ENCODE data around the gene RAP1GAP. TPM values are rescaled to one million over a fixed set of nuclear protein-coding genes. Genes with fewer than 3 reads are reported as not detected.

The RAP1GAP gene
- total RNA-seq, 2 donors from 2014 or later = 45.2 to 53.1 TPM

DNA sequence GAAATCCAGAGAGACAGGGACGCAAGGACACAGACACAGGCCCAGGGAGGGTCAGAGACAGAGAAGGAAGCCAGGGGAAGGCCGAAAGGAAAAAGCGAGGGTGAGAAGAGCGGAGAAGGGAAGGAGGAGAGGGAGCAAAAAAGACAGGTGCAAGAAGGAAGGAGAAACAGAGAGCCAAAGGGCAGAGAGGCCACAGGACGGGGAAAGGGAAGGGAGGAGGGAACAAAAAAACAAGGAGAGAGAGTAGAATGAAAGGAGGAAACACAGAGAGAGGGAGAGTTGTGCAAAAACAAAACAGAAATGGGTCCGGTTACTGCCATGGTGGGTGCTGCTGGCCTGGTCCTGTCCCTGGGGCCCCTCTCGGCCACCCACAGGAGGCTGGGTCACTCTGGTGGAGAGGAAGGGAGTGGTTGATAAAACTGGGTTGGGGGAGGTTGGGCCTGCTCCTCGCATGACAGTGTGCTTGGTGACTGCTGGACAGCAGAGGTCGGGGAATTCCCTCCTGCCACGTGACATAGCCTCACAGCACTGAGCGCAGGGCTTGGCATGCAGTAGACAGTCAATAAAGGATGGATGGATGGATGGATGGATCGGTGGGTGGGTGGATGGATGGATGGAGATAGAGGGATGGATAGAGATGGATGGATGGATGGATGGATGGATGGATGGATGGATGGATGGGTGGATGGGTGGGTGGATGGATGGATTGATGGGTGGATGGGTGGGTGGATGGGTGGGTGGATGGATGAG lies 64.8 kb downstream of the RAP1GAP start:
- intact Hi-C loops (cut with DNase I, micrococcal nuclease) = no loop called here
- ATAC-seq (no peak), DNase-seq (no peak)

DNA sequence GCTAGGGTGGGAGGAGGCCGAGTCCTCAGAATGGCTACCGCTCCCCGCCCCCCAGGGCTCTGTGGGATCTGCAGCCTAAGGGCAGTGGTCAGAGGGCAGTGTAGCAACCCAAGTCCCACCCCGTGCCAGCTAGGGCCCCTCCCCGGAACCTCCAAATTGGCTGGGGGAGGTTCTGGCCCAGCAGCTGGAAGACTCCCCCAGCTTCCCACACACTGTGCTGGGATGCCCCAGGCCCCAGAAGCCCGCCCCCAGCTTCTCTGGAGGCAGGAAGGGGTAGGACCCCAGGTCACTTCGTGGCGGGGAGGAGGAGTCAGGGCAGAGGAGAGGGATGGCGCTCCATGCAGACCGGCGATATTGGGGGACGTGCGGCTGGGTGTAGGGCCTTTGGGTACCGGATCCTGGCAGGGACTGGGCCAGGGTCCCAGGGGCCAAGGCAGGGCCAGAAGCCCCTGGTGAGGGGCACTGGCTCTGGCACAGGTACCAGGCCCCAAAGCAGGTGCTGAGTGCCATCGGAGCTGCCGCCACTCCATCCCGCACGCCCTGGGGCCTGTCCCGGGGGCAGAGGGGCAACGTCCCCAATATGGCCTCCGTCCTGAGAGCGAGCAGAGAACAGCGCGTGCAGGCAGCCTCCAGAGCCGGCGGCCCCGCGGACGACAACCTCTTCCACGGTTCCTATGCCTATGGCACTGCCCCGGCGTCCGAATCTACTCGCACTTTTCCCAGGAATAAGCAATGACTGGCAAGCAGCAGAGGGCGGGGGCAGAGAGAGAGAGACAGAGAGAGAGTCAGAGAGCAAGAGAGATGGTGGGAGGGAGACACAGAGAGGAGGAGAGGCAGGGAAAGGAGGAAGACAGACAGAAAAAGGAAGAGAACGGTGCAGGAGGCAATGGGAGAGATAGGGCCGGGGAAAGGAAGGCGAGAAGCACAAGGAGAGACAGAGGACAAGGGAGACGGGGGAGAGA lies 65.7 kb downstream of the RAP1GAP start:
- ATAC-seq (no peak), DNase-seq (no peak)
- intact Hi-C loops (cut with DNase I, micrococcal nuclease) = no loop called here

DNA sequence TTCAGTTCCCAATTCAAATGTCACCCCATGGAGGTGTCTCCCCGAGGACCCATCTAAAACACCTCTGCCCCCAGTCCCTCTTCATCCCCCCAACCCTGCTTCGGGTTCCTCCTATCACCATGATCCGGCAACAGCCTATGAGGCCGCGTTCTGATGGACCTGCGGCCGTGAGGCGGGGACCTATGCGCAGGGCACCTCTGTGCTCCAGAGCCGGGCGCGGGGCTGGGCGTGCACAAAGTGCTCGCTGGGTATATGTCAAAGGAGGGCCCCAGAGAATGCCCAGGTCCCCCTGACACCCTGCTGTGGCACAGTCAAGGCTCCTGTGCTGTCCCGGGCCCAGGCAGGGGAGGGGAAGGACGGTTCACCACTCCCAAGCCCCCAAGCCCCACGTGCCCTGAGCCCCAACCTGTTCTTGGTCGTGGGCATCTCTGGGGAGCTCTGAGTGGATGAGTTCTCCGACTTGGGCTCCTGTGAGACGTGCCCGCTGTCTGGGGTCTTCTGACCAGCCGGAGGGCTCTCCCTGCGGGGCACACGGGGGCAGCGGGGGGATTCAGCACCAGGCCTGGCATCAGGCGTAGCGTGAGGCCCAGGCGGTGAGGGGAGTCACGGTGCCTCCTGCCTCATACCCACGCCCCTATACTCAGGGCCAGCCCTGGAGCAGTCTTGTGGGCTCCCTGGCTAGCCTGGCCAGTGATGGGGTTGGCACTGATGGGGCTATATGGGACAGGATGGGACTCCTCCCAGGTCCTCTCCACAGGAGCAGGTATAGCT lies 67.7 kb downstream of the RAP1GAP start:
- ATAC-seq (no peak), DNase-seq (no peak)
- intact Hi-C loops (cut with DNase I, micrococcal nuclease) = no loop called here

DNA sequence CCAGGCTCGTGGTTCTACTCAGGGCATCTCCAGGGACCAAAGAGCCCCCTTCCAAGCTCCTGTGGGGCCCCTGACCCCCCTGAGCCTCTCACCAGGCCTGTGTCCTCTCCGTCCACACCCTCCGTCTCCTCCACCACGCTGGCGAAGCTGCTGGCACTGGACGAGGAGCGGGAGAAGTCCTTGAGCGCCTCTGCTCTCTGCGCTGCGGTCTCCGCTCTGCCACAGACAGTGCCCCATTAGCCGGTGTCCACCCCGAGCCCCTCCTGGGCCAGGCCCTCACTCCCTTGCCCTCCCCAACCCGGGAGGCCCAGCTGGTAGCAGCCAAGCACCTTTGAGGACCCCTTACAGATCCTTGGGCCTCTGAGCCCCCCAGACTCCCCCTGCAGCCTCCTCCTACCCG lies 69.8 kb downstream of the RAP1GAP start:
- DNase-seq (no peak), ATAC-seq (no peak)
- intact Hi-C loops (cut with DNase I, micrococcal nuclease) = no loop called here

DNA sequence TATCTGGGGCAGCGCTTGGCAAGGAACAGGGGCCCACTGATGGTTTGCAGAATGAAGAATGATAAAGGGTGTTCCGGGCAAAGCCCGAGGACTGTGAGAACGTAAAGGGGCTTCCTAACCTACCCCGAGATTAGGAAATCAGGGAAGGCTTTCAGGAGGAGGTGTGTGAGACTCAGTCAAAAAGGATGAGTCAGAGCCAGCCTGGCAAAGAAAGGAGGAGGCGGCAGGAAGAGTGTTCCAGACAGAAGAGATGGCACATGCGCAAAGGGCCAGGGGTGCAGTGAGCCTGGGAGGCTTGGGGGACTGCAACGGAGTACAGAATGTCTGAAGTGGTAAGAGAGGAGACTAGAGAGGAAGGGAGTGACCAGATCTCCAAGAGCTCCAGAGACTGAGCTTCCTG lies 70.3 kb downstream of the RAP1GAP start:
- ATAC-seq = no peak
- no peak for DNase-seq
- intact Hi-C loops (cut with DNase I, micrococcal nuclease) = no loop called here

DNA sequence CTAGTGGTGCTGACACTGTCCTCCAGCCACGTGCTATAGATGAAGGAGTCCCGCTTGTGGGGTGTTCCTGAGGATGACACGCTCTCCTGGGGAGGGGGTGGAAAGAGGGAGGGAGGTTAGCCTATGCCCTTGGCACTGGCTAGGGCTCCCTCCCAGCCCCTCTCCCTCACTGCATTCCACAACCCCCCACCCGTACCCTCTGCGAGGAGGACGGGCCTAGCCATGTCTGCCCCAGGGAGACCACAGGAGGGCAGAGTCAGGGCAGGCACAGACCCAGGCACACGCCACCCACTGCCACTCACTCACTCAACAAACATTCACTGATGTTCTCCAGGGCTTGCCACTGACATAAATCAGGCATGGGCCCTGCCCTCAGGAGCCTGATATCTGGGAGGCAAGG lies 70.7 kb downstream of the RAP1GAP start:
- no peak for ATAC-seq
- intact Hi-C loops (cut with DNase I, micrococcal nuclease) = no loop called here
- DNase-seq = no peak

DNA sequence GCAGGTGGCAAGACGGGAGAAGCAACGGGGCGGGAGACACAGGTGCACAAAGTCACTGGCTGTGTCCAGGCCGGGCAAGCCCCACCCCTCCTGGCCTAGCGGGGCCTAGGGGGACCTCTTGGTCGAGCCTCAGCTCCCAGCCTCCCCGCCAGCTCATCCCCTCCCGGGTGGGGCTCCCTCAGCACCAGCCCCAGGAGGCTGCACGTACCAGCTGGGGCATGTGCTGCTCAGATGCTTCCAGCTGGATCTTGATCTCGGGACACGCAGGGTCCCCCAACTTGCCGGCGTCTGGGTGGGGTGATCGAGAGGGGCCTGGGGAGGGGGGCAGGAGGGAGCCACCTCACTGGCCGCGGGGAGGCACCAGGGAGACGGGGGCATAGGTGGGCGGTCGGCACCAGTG lies 71.4 kb downstream of the RAP1GAP start:
- DNase-seq (no peak), ATAC-seq (no peak)
- intact Hi-C loops (cut with DNase I, micrococcal nuclease) = no loop called here

DNA sequence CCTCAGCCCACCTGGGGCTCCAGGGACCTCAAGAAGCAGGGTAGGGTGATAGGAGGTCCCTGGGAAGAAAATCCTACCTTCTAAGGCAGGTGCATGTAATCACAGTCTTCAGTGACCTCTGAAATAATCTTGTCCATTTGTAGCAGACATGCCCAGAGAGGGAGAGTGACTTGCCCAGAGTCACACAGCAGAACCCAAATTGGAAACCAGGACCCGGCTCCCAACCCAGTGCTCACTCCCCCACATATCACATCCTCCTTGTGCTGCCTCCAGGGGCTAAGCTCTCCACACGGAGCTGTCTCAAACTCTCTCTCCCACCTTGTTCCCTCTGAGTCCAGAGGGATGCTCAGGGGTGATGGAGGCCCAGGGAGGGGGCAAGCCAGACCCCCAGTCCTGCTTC lies 72.5 kb downstream of the RAP1GAP start:
- no peak for DNase-seq
- no peak for ATAC-seq
- intact Hi-C loops (cut with DNase I, micrococcal nuclease) = no loop called here

DNA sequence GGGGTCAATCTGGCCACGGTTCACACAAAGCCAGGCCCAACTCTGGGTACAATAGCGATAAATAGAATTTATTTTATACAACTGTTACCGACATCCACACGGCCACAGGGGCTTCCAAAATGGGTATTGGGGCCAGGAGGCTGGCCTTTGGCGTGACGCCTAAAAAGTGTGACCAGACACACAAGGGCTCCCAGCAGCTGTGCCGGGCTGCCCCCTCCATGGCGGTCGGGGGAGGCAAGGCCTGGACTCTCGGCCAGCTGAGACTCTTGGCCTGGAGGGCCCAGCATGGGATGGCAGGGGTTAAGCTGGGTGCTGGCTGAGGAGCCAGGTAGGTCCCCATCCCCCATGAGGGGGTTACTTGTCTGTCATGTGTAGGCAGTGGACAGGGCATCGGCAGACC lies 73.0 kb downstream of the RAP1GAP start:
- intact Hi-C loops (cut with DNase I, micrococcal nuclease) = no loop called here

DNA sequence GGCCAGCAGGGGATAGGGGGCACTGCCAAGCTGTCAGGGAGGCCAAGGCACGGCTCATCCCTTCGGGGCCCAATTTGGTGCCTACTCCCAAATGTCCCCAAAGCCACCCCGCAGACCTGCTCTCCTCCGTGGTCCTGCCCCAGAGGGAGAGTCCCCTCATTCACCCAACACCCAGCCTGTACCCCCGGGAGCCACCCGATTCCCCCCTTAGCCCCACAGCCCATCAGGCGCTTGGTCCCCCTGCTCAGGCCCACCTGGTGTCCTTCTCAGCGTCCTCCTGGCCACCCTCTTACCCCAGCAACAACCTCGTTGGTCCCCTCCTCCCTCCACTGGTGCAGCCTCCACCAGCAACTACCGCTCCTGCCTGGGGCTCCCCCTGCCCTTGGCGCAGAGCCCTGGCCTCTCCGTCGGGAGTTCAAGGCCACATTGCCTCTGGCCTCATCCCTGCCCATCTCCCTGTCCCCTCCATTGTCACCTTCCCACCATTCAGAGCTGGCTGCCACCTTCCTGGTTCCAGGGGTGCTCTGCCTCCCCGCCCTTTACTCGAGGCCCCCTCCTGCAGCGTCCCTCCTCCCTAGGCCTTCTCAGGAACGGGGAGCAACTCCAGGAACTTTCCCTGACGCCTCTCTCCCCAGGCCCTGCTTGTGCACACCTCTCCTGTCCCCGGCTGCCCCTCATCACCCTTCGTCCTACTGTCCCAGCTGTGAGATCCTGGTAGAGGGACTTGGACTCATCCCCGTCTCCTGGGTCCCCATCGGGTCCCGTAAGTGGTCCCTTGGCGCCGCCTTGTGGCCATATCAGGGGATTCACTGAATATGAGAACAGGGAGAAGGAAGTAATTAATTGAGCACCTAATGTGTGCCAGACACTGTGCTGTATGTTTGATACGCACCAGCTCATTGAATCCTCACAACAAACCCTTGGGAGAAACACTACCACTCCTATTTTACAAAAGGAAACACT lies 73.9 kb downstream of the RAP1GAP start:
- DNase-seq (peak in 1 of 2 donors; percentile 68), ATAC-seq (peak; percentile 40)
- intact Hi-C loops (cut with DNase I, micrococcal nuclease) = no loop called here

More for the DNA sequence above, 73.0 kb downstream of the RAP1GAP start:
- no peak for DNase-seq
- ATAC-seq = no peak

DNA sequence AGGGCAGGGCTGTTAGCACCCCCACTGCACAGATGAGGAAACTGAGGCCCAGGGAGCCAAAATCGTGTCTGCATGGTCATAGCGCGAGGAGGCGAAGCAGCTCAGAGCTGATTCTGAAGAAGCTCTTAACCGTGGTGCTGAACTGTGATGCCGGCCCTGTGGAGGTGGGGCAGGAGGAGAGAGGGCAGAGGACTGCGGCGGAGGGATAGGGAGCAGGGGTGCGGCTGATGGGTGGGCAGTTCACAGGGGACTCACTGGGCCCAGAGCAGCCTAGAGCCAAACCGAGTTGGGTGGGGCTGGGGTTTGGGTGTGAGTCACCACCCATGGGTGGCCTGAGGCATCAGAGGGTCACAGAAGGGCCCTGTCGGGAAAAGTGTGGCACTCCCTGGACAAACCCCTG lies 74.7 kb downstream of the RAP1GAP start:
- ATAC-seq (no peak), DNase-seq (no peak)
- intact Hi-C loops (cut with DNase I, micrococcal nuclease) = no loop called here

DNA sequence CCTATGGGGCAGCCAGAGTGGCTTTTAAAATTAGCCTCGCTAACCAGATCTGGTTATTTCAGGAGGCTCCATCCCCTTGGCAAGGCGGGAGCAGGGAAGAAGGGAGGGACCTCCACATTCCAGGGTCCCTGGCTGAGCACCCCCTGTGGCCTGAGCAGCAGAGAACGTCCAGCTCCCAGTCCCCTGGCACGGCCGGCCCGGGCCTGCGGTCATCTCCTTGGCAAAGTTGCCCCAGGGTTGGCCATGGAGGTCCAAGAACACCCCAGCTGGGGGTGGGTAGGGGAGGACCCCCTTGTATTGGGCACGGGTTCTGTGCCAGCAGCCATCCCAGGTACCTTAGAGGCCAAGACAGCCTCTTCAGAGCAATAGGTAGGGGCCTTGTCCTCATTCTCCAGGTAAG lies 75.9 kb downstream of the RAP1GAP start:
- ATAC-seq (no peak), DNase-seq (no peak)
- intact Hi-C loops (cut with DNase I, micrococcal nuclease) = no loop called here

DNA sequence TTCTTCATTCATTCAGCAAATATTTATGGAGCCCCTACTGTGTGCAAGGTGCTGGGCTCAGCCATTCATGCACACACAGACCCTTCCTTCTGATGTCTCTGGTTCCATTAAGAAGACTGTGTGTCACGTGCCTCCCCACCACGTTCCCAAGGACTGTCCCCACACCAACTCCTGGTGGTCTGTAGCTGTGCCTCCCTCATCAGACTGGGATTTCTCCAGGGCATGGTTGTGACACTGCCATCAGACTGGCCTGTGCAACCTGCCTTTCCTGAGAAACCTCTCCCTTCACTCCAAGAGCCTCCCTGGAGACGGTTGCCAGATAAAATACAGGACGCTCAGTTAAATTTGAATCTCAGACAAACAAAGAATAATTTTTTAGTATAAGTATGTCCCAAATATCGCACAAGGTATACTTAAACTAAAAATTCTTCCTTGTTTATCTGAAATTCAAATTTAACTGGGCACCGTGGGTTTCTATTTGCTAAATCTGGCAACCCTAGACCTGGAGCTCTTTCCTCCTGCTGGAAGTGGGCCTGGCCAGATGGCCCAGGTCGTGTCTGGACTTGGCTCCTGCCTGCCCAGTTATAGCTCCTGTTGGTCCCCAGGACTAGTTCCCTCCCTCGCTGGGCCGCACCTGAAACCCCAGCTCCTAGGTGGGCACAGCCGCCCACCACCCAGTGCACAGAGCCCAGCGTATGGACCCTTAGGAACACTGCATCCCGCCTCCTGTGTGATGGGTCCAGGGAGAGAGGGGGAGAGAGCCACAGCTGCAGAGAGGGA lies 76.9 kb downstream of the RAP1GAP start:
- DNase-seq (no peak), ATAC-seq (no peak)
- intact Hi-C loops (cut with DNase I, micrococcal nuclease) = no loop called here

DNA sequence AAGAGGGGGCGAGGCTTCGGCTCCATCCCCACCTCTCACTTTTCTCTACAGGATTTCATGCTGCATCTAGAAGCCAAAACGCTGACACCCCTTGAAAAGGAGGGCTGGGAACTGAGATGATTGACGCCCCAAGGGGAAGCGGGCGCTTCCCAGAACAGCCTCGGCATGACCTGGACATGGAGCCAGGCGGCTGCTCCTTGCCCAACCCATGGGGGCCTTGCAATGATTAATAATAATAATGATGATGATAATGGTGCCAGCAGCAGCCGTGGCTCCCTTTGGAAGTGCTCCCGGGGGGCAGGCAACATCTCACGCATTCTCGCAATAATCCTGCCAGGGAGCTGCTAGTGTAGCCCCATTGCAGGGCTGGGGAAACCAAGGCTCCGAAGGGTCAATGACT lies 78.2 kb downstream of the RAP1GAP start:
- DNase-seq (no peak), ATAC-seq (no peak)
- intact Hi-C loops (cut with DNase I, micrococcal nuclease) = no loop called here

DNA sequence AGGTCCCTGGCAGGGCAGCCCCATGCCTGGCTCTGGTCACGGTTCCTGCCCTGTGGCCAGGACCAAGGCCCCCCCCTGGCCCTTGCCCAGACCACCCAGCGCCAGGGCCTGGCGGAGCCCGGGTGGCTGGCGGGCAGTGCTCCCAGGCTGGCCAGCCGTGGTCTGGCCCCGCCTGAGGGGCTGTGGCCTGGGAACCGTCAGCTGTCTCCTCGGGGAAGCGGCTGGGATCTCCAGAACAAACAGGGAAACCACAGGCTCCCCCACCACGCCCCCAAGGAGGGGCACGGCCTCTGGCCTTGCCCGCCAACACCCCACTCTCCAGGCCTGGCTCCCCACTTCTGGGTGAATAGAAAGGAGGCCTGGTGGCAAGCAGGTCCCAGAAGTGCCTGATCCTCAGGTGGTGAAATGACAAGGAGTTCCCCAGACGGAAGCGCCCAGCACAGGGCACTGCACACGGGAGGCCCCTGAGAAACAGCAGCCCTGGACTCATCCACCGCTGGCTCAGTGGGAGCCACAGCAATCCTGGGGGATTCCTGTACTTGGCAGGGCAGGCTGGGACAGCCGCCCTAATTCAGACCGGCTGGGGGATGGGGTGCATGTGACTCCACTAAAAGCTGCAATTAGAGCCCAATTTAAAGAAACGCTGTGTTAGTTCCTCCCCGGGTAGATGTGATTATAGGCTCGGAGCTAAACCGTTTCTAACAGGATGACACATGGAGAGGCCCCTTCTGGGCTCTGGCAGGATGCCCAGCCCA lies 78.9 kb downstream of the RAP1GAP start:
- peak; percentile 6 for ATAC-seq
- intact Hi-C loops (cut with DNase I, micrococcal nuclease) = no loop called here
- no peak for DNase-seq

DNA sequence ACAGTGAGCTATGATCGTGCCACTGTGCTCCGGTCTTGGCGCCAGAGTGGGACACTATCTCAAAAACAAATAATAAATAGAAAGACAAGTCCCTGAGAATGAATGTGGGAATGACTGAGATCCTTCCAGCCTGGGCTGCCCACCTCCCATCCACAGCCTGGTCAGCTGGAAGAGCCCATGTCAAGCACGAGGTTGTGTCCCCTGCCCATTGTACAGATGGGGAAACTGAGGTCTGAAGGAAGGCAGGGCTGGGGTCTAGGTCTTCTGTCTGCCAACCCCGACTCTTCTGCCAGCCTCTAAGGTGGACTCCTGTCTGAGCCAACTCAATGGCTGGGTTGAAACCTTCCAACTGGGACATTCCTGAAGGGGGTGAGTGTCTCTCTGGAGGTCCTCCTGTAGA lies 79.5 kb downstream of the RAP1GAP start:
- no peak for DNase-seq
- intact Hi-C loops (cut with DNase I, micrococcal nuclease) = no loop called here
- no peak for ATAC-seq

DNA sequence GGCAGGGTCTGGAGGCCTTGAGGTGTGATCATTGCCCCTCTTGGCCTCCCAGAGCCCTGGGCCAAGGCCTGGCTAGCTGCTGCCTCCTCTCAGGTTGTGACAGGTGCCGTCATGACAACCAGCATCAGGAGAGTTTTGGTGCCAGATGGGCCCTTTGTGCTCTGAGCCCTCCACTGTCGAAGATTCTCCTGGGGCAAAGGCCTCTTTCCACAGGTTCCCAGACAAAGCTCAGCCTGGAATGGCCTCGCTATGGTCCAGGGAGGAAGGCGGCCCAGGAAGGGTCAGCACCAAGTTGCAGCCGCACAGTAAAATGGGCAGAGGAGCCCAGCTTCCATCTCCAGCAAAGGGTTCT lies 81.6 kb downstream of the RAP1GAP start:
- intact Hi-C loops (cut with DNase I, micrococcal nuclease) = no loop called here
- DNase-seq (no peak), ATAC-seq (no peak)
